Measurements from ENCODE around the gene RGS8. TPM values are rescaled to one million over a fixed set of nuclear protein-coding genes. Genes with fewer than 3 reads are reported as not detected.

Gene RGS8
- total RNA-seq, 2 donors from 2014 or later: 1.5 TPM; not detected in 1

GRCh38 chr1:182682898-182683501 lies 1.4 kb downstream of the RGS8 start:
- WGBS: 93% methylated on average over 2 of the region's 2 CpGs
- H3K27me3 ChIP-seq (replicated peaks; ENCODE audit: insufficient read depth): no peaks in the 10 kb centered on the region
- TF ChIP-seq CTCF (IDR thresholded peaks at IDR 0.05) (no peak), POLR2A (IDR thresholded peaks at IDR 0.05) (no peak), POLR2AphosphoS5 (IDR thresholded peaks at IDR 0.05) (no peak)
- no peak overlapping the region for H3K27ac ChIP-seq
- no peak for DNase-seq (ENCODE audit: low spot score)
- intact Hi-C loops (cut with DNase I): no loop called here
- H3K36me3 ChIP-seq: no peaks in the 10 kb centered on the region
- no peak overlapping the region for H3K4me3 ChIP-seq
- no peaks in the 10 kb centered on the region for H3K9me3 ChIP-seq
- H3K4me1 ChIP-seq (replicated peaks): peaks cover 4% of the 10 kb centered on the region

DNA sequence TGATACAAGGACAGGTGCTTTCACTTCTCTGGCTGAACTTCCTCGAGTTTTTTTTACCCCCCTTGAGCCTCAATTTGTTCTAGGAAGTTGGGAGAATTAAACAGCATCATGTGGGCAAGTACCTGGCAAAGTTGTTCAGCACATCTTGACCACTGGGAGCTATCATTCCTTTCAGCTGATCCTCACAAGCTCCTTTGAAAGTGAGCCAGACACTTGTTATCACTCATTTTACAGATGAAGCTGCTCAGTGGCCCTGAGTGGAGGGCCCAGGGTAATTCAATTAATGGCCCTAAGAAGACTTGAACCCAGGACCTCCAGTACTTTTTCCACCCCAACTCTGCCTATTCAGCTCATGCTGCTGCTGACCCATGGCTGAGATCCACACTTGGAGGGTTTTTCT lies 2.0 kb downstream of the RGS8 start:
- Histone ChIP-seq H3K36me3 (no peaks in the 10 kb centered on the region), H3K27ac (no peak overlapping the region), H3K4me3 (no peak overlapping the region), H3K27me3 (replicated peaks; ENCODE audit: insufficient read depth) (no peaks in the 10 kb centered on the region), H3K4me1 (replicated peaks) (peaks cover under 1% of the 10 kb centered on the region), H3K9me3 (no peaks in the 10 kb centered on the region)
- TF ChIP-seq POLR2A (IDR thresholded peaks at IDR 0.05): no peak
- TF ChIP-seq CTCF (IDR thresholded peaks at IDR 0.05): no peak
- no peak for TF ChIP-seq POLR2AphosphoS5 (IDR thresholded peaks at IDR 0.05)
- intact Hi-C loops (cut with DNase I): no loop called here
- no peak for DNase-seq (ENCODE audit: low spot score)
- 78% methylated on average over 1 of the region's 1 CpG for WGBS

GRCh38 chr1:182681568-182681912 lies 2.8 kb downstream of the RGS8 start:
- no peak for DNase-seq (ENCODE audit: low spot score)
- Histone ChIP-seq H3K9me3 (no peaks in the 10 kb centered on the region), H3K4me1 (replicated peaks) (no peaks in the 10 kb centered on the region), H3K4me3 (no peak overlapping the region), H3K27me3 (replicated peaks; ENCODE audit: insufficient read depth) (no peaks in the 10 kb centered on the region), H3K27ac (no peak overlapping the region), H3K36me3 (no peaks in the 10 kb centered on the region)
- intact Hi-C loops (cut with DNase I): no loop called here
- WGBS: 74% methylated on average over 8 of the region's 8 CpGs
- TF ChIP-seq POLR2A (IDR thresholded peaks at IDR 0.05) (no peak), POLR2AphosphoS5 (IDR thresholded peaks at IDR 0.05) (no peak)

DNA sequence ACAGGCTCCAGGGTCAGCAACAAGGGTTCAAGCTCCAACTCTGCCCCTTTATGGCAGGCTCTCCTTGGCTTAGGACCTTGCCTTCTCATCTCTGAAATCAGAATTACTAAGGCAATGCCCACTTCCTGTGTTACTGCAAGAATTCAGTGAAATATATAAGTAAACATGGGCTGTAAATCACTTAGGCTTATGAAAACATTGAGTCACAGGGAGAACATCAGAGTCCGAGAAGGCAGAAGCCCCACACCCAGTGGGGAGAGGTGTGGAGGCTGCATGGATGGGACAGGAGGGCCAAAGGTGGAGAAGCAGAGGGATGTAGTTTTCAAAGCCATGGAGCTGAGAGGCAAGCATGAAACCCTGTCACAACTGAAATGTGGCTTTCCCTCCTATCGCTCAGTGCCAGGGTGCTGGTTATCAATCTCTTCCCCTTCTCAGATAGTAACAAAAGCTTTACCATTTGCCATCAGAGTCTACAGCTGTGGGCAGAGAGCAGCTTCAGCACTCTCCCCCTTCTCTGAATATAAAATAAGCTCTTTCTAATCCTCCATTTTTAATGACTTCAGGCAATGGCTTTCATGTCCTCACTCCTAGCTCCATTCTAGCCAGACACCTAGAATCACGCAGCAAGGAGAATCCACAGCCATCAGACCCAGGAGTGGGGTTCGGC lies 3.4 kb downstream of the RGS8 start:
- Histone ChIP-seq H3K36me3 (no peaks in the 10 kb centered on the region), H3K27ac (no peak overlapping the region), H3K4me3 (no peak overlapping the region), H3K4me1 (replicated peaks) (no peaks in the 10 kb centered on the region), H3K9me3 (no peaks in the 10 kb centered on the region), H3K27me3 (replicated peaks; ENCODE audit: insufficient read depth) (no peaks in the 10 kb centered on the region)
- TF ChIP-seq CTCF (IDR thresholded peaks at IDR 0.05) (no peak), POLR2AphosphoS5 (IDR thresholded peaks at IDR 0.05) (no peak), POLR2A (IDR thresholded peaks at IDR 0.05) (no peak)
- intact Hi-C loops (cut with DNase I): no loop called here
- 80% methylated on average over 4 of the region's 4 CpGs for WGBS
- DNase-seq (ENCODE audit: low spot score): no peak

DNA sequence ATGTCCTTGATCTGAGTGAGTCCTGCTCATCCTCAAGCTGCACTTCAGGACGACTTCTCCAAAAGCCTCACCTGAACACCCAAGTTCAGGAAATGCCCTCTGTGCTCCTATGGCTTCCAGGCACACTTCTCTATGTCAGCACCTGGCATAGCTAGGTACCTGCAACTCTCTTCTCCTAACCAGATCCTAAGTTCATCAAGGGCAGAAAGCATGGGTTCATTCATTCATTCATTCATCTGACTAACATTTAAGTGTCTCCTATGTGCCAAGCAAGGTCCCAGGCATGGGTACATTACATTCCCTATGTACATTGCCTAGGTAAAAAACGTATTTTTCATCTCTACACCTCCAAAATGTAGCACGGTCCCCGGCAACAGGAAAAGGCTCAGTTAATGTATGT lies 4.0 kb downstream of the RGS8 start:
- Histone ChIP-seq H3K27me3 (replicated peaks; ENCODE audit: insufficient read depth) (no peaks in the 10 kb centered on the region), H3K27ac (no peak overlapping the region), H3K4me3 (no peak overlapping the region), H3K9me3 (no peaks in the 10 kb centered on the region), H3K4me1 (replicated peaks) (no peaks in the 10 kb centered on the region), H3K36me3 (no peaks in the 10 kb centered on the region)
- no peak for DNase-seq (ENCODE audit: low spot score)
- TF ChIP-seq CTCF (IDR thresholded peaks at IDR 0.05): no peak
- TF ChIP-seq POLR2AphosphoS5 (IDR thresholded peaks at IDR 0.05): no peak
- no peak for TF ChIP-seq POLR2A (IDR thresholded peaks at IDR 0.05)
- intact Hi-C loops (cut with DNase I): no loop called here
- WGBS: 97% methylated on average over 4 of the region's 4 CpGs

All from prostate gland (tissue), 2 donors.